Measurements from ENCODE around the gene AFDN. TPM values are rescaled to one million over a fixed set of nuclear protein-coding genes. Genes with fewer than 3 reads are reported as not detected.

Gene AFDN
- total and polyA plus RNA-seq, 2 of the 8 experiments (the other 6 are each of a cell fraction or from before 2014, with no cell fraction given) = 53.4 to 192 TPM

- no peak for TF ChIP-seq CHD7 (IDR thresholded peaks at IDR 0.05; ENCODE audit: insufficient replicate concordance, low read length)
- TF ChIP-seq BRCA1 (IDR thresholded peaks at IDR 0.05; ENCODE audit: low read depth, low read length) = no peak
- no peak for TF ChIP-seq GABPA (IDR thresholded peaks at IDR 0.05; ENCODE audit: borderline replicate concordance, insufficient read depth, low read length)
- no peak for TF ChIP-seq HDAC2 (IDR thresholded peaks at IDR 0.05; ENCODE audit: borderline replicate concordance in 1 of 2, low read depth in 2 of 2, low read length in 2 of 2)
- no peak for TF ChIP-seq CEBPB (IDR thresholded peaks at IDR 0.05; ENCODE audit: low read depth, low read length)
- no peak for TF ChIP-seq TBP (IDR thresholded peaks at IDR 0.05; ENCODE audit: low read depth, low read length)
- no peak for TF ChIP-seq CBX8 (IDR thresholded peaks at IDR 0.05; ENCODE audit: borderline replicate concordance, low read depth, low read length)
- no peak for TF ChIP-seq CREB1 (IDR thresholded peaks at IDR 0.05)
- TF ChIP-seq SP1 (IDR thresholded peaks at IDR 0.05; ENCODE audit: low read depth, low read length) = no peak
- TF ChIP-seq KDM5A (IDR thresholded peaks at IDR 0.05; ENCODE audit: low read length) = no peak
- TF ChIP-seq MAFK (IDR thresholded peaks at IDR 0.05; ENCODE audit: low read depth, low read length) = no peak
- TF ChIP-seq, protein P1, sequence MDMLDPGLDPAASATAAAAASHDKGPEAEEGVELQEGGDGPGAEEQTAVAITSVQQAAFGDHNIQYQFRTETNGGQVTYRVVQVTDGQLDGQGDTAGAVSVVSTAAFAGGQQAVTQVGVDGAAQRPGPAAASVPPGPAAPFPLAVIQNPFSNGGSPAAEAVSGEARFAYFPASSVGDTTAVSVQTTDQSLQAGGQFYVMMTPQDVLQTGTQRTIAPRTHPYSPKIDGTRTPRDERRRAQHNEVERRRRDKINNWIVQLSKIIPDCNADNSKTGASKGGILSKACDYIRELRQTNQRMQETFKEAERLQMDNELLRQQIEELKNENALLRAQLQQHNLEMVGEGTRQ (IDR thresholded peaks at IDR 0.05; ENCODE audit: low read length) = no peak
Measured at GRCh38 chr6:167820681-167821080, 6.0 kb upstream of the AFDN start (continued).

Data from H1 (cell line).